Stimulated activated CD8-positive, alpha-beta memory T cell treated with anti-CD3 and anti-CD28 coated beads, Interleukin-4, amount 100 ng/mL, for 24 hours (primary cell): Measurements from ENCODE around the gene CUL4A.
"Not testable (repeated sequence)": the region's sequence is repeated elsewhere in the genome, so short reads cannot be mapped to it uniquely, and the experiment has no call there.

Experiments used
- DNase-seq: peaks from one replicate; pipeline ENCODE4 v3.0.0-alpha.2; 2020; ENCODE audit warnings: low read depth

CUL4A gene

GRCh38 chr13:113239986-113240385 lies 30.6 kb downstream of the CUL4A start:
- no peak for DNase-seq

- DNase-seq: not testable (repeated sequence)
These were observed 32.2 kb downstream of the CUL4A start for GRCh38 chr13:113241623-113242022.

GRCh38 chr13:113243847-113244246 lies 34.4 kb downstream of the CUL4A start:
- no peak for DNase-seq

- DNase-seq: no peak
These were observed 36.7 kb downstream of the CUL4A start for GRCh38 chr13:113245849-113246796.

GRCh38 chr13:113252516-113253095 lies 43.2 kb downstream of the CUL4A start:
- no peak for DNase-seq

GRCh38 chr13:113257908-113258307 lies 48.5 kb downstream of the CUL4A start:
- not testable (repeated sequence) for DNase-seq

GRCh38 chr13:113258321-113259054 lies 49.1 kb downstream of the CUL4A start:
- DNase-seq: no peak

- DNase-seq: no peak
These were observed 51.6 kb downstream of the CUL4A start for GRCh38 chr13:113260996-113261395.

- DNase-seq: not testable (repeated sequence)
These were observed 53.6 kb downstream of the CUL4A start for GRCh38 chr13:113263016-113263415.

GRCh38 chr13:113267642-113268405 lies 58.4 kb downstream of the CUL4A start:
- DNase-seq: no peak

GRCh38 chr13:113272031-113272430 lies 62.6 kb downstream of the CUL4A start:
- no peak for DNase-seq

- no peak for DNase-seq
These were observed 63.3 kb downstream of the CUL4A start for GRCh38 chr13:113272701-113273181.

- DNase-seq: no peak
These were observed 63.9 kb downstream of the CUL4A start for GRCh38 chr13:113273321-113273720.

GRCh38 chr13:113273851-113274590 lies 64.6 kb downstream of the CUL4A start:
- DNase-seq: no peak

GRCh38 chr13:113274721-113275120 lies 65.3 kb downstream of the CUL4A start:
- DNase-seq: no peak

- DNase-seq: peak; percentile 9
These were observed 66.0 kb downstream of the CUL4A start for GRCh38 chr13:113275387-113275786.

- no peak for DNase-seq
These were observed 70.7 kb downstream of the CUL4A start for GRCh38 chr13:113280126-113280525.

GRCh38 chr13:113283904-113284303 lies 74.5 kb downstream of the CUL4A start:
- DNase-seq: no peak

GRCh38 chr13:113288880-113289279 lies 79.5 kb downstream of the CUL4A start:
- DNase-seq: no peak

- no peak for DNase-seq
These were observed 81.7 kb downstream of the CUL4A start for GRCh38 chr13:113291129-113291528.
